Transverse colon (tissue), 4 donors: ENCODE results near the gene CHST6.

ENCODE experiments used
- CTCF ChIP-seq, 5 experiments: fragments of 200-600 bp in 3 of 5; fragments of 450-650 bp in 2 of 5; sonication (generic) in 3 of 5; IDR thresholded peaks; 1 replicate in 2 of 5; 2 replicates in 3 of 5; pipeline ENCODE4 v1.5.1; 2016 to 2017; ENCODE audit warnings: antibody characterized with exemption in 5 of 5, inconsistent platforms in 3 of 5, mild to moderate bottlenecking in 2 of 5, moderate library complexity in 1 of 5
- EP300 ChIP-seq: sonication (generic); formaldehyde crosslinking; IDR thresholded peaks from one replicate; pipeline ENCODE4 v1.6.1; 2017; ENCODE audit warnings: antibody characterized with exemption, low read depth
- POLR2A ChIP-seq: fragments of 450-650 bp; IDR thresholded peaks from one replicate; pipeline ENCODE4 v1.6.1; 2016; ENCODE audit warnings: antibody characterized with exemption, mild to moderate bottlenecking, moderate library complexity
- POLR2AphosphoS5 ChIP-seq, 3 donors: sonication (generic); formaldehyde crosslinking; IDR thresholded peaks; one replicate each; pipeline ENCODE4 v1.6.1; 2016; ENCODE audit warnings: antibody characterized with exemption in 3 of 3

DNA sequence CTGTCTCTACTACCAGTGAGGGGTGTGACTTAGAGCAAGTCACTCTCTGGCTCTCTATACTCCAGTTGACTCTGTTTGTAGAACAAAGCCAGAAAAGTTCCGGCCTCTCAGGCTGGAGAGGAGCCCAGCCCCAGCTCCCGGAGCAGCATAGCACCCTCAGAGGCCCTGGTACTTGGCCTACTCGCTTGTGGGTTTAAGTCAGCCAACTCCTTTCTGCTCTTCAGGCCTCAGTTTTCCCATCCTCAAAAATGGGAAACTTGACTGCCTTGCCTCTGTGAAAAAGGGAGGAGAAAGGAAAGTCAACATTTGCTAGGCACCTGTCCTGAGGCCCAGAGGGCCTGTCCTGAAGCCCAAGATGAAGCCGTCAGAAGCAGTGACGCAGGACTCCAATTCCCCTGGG is 1.1 kb downstream of the CHST6 start:
- TF ChIP-seq CTCF (IDR thresholded peaks at IDR 0.05) (no peak), POLR2A (no peak), EP300 (no peak), POLR2AphosphoS5 (IDR thresholded peaks at IDR 0.05) (no peak)
